Subcutaneous preadipocyte (primary cell): Measurements from ENCODE around the gene CDK15. TPM values are rescaled to one million over a fixed set of nuclear protein-coding genes. Genes with fewer than 3 reads are reported as not detected.

Source experiments
- small RNA-seq: library from RNA; depleted of rRNA; stranded (forward); fragments of <200 nt; gene quantifications from one replicate; pipeline ENCODE3, GENCODE V24; 2012
- total RNA-seq: library from RNA; depleted of rRNA; stranded (reverse); fragments of >200 nt; gene quantifications from 2 replicates; pipeline ENCODE4 v1.2.3, GENCODE V29; 2012

CDK15 gene
- 2.2 and 4.7 TPM in 2 replicates for total RNA-seq

GRCh38 chr2:201806442-201807170, at the start of gene CDK15:
Gene CDK15, plus strand, starts transcription at chr2:201806537. Its CDS starts 128 bp downstream, at chr2:201806665.

DNA sequence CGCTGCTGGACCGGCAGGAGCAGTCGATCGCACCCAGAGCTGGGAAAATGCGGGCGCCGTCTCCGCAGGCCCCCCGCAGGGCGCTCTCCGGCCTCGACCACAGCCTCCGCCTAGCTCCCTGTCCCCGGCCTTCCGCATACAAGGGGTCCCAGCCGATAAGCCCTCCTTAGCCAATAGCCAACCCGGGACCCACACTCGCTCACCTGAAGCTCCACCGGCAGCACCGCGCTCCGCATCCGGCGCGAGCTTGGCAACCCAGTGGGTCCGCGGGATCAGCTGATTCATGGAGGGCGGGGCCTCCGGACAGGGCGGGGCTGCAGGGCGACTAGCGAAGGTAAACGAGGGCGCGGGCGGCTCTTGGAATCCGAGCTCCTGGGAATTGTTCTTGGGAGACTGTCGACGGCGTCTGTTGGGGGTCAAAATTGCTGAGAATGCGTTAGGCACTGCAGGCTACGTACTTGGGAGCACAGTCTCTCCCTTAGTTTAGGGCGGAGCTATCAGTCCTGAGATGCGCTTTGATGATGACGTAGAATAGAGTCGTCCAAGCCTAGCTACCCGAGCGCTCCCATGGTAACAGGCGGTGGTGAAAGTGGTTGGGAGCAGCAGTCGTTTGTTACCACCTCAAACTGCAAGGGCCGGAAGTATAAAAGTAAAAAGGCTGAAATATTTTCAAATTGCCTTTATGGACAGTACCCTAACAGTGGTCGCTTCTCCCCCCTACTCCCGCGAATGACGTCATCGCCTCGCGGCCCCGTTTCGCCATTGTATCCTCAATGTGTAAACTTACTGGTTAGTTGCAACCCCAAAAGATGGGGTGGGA, 25.5 kb upstream of the CDK15 start, which contains the start of gene ALS2:
Gene ALS2, minus strand, starts transcription at position 260 of the 820 bp plus-strand sequence. CDS start 12,048 bp downstream, outside the sequence.

Small RNA genes lying within 50 kb of the gene (small RNA-seq; reads per million reads assigned to genes)
- gene RF00019 = not detected
- not detected for gene RNU6-440P
- not detected for gene UBE2V1P11

Other genes with a start within 250 kb of the CDK15 start
- 14.7 and 20.1 TPM in 2 replicates for gene TMEM237, start 163.0 kb upstream of the CDK15 start, total RNA-seq
- gene MPP4, start 107.9 kb upstream of the CDK15 start, total RNA-seq = 2.6 and 5.3 TPM in 2 replicates
- gene ALS2, start 25.6 kb upstream of the CDK15 start, total RNA-seq = 17.3 and 28.7 TPM in 2 replicates
- gene FZD7, start 227.3 kb downstream of the CDK15 start, total RNA-seq = 5.1 and 7.0 TPM in 2 replicates